DOHH2 (cell line): ENCODE measurements around the gene PICK1.

Experiments
- H3F3A ChIP-seq: fragments of 200-600 bp; sonication (generic), shearing (Covaris generic); 2 replicates; pipeline ENCODE4 v1.6.0; 2016; ENCODE audit warnings: antibody characterized with exemption, mild to moderate bottlenecking; ENCODE audit not compliant: control insufficient read depth, insufficient read depth
- H3K27ac ChIP-seq: fragments of 200-600 bp; sonication (generic); 2 replicates; pipeline ENCODE4 v1.5.1; 2014; ENCODE audit warnings: low read depth, mild to moderate bottlenecking, low read length, moderate library complexity
- H3K27me3 ChIP-seq: fragments of 200-600 bp; sonication (generic); 2 replicates; pipeline ENCODE4 v1.6.1; 2014; ENCODE audit warnings: mild to moderate bottlenecking, low read length, mixed read lengths; ENCODE audit not compliant: control insufficient read depth
- H3K36me3 ChIP-seq: fragments of 200-600 bp; sonication (generic); 2 replicates; pipeline ENCODE4 v1.6.1; 2014; ENCODE audit warnings: mild to moderate bottlenecking, low read length, moderate library complexity, mixed read lengths; ENCODE audit not compliant: control insufficient read depth
- H3K4me1 ChIP-seq: fragments of 200-600 bp; sonication (generic); 2 replicates; pipeline ENCODE4 v1.6.1; 2014; ENCODE audit warnings: mild to moderate bottlenecking, low read length, mixed read lengths; ENCODE audit not compliant: control insufficient read depth
- H3K4me2 ChIP-seq: fragments of 200-600 bp; sonication (generic); 2 replicates; pipeline ENCODE4 v1.6.0; 2014; ENCODE audit warnings: mild to moderate bottlenecking, low read length, moderate library complexity
- H3K4me3 ChIP-seq: fragments of 200-600 bp; sonication (generic); 2 replicates; pipeline ENCODE4 v1.5.1; 2014; ENCODE audit warnings: mild to moderate bottlenecking, low read length, mixed read lengths
- H3K79me2 ChIP-seq: fragments of 200-600 bp; sonication (generic); 2 replicates; pipeline ENCODE4 v1.6.1; 2014; ENCODE audit warnings: mild to moderate bottlenecking, low read length, mixed read lengths; ENCODE audit not compliant: control insufficient read depth
- H3K9me2 ChIP-seq: fragments of 200-600 bp; sonication (generic); replicated peaks from 2 replicates; pipeline ENCODE4 v1.6.1; 2014; ENCODE audit warnings: mild to moderate bottlenecking, low read length, mixed read lengths; ENCODE audit not compliant: control insufficient read depth
- H3K9me3 ChIP-seq: fragments of 200-600 bp; sonication (generic); 2 replicates; pipeline ENCODE4 v1.6.1; 2014; ENCODE audit warnings: antibody characterized with exemption, low read length, mixed read lengths; ENCODE audit not compliant: control insufficient read depth, insufficient read depth
- H4K20me1 ChIP-seq: fragments of 200-600 bp; sonication (generic); 2 replicates; pipeline ENCODE4 v1.6.0; 2014; ENCODE audit warnings: low read depth, mild to moderate bottlenecking, antibody characterized with exemption, low read length, moderate library complexity; ENCODE audit not compliant: control insufficient read depth, insufficient read depth
- EZH2phosphoT487 ChIP-seq: fragments of 200-600 bp; sonication (generic); IDR thresholded peaks from 2 replicates; pipeline ENCODE4 v1.6.1; 2017; ENCODE audit warnings: borderline replicate concordance, mild to moderate bottlenecking, antibody characterized with exemption, low read length, moderate library complexity, mixed read lengths
- TF ChIP-seq, protein P1 (sequence below): fragments of 200-600 bp; sonication (generic); IDR thresholded peaks from one replicate; pipeline ENCODE4 v1.5.1; 2014; ENCODE audit warnings: antibody characterized with exemption, mild to moderate bottlenecking, low read depth, low read length; ENCODE audit not compliant: poor library complexity, severe bottlenecking

The PICK1 gene

DNA sequence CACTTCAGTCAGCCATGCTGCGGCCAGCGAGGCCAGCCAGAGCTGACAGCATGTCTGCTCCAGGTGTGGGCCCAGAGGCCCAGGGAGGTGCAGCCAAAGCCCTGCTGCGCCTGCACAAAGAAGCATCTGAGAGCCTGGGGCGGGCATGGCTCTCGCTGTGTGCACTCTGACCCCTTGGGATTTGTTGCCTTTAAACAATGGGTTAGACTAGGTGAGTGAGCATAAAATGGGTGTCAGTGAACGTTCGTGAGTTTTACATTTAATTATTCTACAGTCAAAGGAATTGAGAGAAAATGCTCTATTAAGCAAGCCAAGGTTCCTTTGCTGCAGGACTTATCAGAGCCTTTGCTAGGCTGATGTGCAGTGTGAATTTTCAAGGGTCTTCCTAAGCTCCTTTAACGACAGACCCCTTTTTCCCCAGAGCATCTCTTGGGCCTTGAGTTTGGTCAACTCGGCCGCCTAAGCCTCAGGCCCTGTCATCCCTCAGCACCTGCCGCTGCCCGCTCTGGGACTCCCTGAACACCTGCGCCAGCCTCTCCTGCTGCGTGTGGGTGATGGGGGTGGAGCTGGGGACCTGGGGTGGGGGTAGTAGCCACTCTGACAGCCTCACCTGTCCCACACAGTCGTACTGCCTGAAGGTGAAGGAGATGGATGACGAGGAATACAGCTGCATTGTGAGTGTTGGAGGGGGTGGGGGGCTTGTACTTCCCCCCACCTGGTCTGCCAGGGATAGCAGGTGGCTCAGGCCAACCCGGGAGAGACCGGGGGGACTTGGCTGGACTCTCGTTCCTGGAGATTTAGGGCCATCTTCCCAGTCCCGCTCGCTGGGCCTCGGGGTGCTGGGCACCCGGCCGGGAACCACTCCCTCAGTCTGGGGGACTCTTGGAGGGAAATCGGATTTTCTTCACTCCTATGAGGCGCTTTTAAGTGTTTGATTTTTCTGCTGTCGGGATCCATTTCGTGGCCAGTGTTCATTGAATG is 16.2 kb downstream of the PICK1 start:
- no peaks in the 10 kb centered on the region for H4K20me1 ChIP-seq
- H3K4me1 ChIP-seq, result no peaks in the 10 kb centered on the region
- H3K27ac ChIP-seq, result no peak overlapping the region
- TF ChIP-seq, protein P1, sequence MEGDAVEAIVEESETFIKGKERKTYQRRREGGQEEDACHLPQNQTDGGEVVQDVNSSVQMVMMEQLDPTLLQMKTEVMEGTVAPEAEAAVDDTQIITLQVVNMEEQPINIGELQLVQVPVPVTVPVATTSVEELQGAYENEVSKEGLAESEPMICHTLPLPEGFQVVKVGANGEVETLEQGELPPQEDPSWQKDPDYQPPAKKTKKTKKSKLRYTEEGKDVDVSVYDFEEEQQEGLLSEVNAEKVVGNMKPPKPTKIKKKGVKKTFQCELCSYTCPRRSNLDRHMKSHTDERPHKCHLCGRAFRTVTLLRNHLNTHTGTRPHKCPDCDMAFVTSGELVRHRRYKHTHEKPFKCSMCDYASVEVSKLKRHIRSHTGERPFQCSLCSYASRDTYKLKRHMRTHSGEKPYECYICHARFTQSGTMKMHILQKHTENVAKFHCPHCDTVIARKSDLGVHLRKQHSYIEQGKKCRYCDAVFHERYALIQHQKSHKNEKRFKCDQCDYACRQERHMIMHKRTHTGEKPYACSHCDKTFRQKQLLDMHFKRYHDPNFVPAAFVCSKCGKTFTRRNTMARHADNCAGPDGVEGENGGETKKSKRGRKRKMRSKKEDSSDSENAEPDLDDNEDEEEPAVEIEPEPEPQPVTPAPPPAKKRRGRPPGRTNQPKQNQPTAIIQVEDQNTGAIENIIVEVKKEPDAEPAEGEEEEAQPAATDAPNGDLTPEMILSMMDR, result no peak
- no peak for TF ChIP-seq EZH2phosphoT487
- H3F3A ChIP-seq, result no peaks in the 10 kb centered on the region
- H3K27me3 ChIP-seq, result no peaks in the 10 kb centered on the region
- no peaks in the 10 kb centered on the region for H3K79me2 ChIP-seq
- H3K4me2 ChIP-seq, result no peak overlapping the region
- no peaks in the 10 kb centered on the region for H3K36me3 ChIP-seq
- H3K9me2 ChIP-seq, result no peaks in the 10 kb centered on the region
- H3K9me3 ChIP-seq, result no peaks in the 10 kb centered on the region
- no peak overlapping the region for H3K4me3 ChIP-seq

DNA sequence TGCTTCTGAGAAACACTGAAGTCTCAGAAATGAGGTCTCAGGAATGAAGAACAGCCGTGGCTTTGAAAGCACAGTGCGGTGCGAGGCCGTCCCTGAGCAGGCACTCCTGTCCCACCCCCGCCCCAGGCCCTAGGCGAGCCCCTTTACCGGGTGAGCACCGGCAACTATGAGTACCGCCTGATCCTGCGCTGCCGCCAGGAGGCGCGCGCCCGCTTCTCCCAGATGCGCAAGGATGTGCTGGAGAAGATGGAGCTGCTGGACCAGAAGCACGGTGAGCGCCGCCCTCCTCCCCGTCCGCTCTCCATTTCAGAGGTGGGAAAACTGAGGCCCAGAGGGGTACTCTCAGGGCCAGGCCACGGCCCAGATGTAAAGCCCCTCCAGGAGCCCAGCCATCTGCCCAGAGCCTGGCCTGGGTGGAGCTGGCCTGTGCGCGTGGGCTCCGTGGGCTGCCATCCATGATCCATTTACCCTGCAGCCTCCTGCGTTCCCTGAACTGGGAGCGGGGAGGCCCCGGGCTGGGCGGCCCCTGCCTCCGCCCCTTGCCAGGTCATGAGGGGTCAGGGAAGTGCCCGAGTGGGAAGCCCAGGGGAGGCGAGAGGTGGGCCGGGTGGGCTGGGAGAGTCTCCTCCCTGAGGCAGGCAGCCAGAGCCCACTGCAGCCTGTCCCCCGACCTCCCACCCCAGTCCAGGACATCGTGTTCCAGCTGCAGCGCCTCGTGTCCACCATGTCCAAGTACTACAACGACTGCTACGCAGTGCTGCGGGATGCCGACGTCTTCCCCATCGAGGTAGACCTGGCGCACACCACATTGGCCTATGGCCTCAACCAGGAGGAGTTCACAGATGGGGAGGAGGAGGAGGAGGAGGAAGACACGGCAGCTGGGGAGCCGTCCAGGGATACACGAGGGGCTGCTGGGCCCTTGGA is 17.2 kb downstream of the PICK1 start:
- H3F3A ChIP-seq, result no peaks in the 10 kb centered on the region
- H3K4me3 ChIP-seq, result no peak overlapping the region
- TF ChIP-seq, protein P1, result no peak
- no peak for TF ChIP-seq EZH2phosphoT487
- no peaks in the 10 kb centered on the region for H3K9me2 ChIP-seq
- H3K4me1 ChIP-seq, result no peaks in the 10 kb centered on the region
- no peak overlapping the region for H3K27ac ChIP-seq
- H4K20me1 ChIP-seq, result no peaks in the 10 kb centered on the region
- H3K79me2 ChIP-seq, result no peaks in the 10 kb centered on the region
- no peak overlapping the region for H3K4me2 ChIP-seq
- no peaks in the 10 kb centered on the region for H3K27me3 ChIP-seq
- H3K9me3 ChIP-seq, result no peaks in the 10 kb centered on the region
- H3K36me3 ChIP-seq, result no peaks in the 10 kb centered on the region

DNA sequence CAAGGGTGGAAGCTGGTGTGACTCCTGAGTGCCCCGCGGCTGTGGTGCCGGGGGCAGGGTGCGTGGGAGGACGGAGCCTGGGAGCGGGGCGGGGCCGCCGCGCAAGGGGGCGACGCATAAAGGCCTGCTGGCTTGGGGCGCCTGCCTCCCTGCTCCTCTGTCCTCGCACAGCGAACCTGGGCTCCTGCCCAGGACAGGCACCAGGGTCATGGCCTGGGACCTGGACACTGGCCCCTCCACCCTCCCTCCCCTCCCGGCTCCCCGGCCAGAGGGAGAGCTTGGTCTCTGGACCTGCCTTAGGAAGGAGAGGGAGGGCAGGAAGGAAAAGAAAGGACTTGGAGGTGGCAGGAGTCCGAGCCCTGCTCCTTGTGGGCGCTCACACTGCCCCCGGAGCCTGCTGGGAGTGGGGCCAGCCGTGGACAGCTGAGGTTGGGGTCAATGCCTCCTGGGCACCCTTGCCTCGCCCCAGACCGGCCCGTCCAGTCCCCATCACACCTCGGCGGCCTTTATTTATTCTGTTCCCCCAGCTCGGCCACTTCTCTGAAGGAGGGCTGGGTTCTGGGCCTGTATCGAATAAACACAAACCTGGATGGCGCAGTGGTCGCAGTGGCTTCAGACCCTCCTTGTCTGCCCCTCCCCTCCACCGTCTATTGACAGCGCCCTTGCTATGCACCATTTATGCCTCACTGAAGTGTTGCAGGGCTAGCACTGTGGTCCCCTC is 18.1 kb downstream of the PICK1 start:
- Histone ChIP-seq H3K4me1 (no peaks in the 10 kb centered on the region), H3K4me2 (no peak overlapping the region), H3K27ac (no peak overlapping the region), H3K36me3 (no peaks in the 10 kb centered on the region), H3K9me2 (no peaks in the 10 kb centered on the region), H3F3A (no peaks in the 10 kb centered on the region), H4K20me1 (no peaks in the 10 kb centered on the region), H3K79me2 (no peaks in the 10 kb centered on the region), H3K9me3 (no peaks in the 10 kb centered on the region), H3K27me3 (no peaks in the 10 kb centered on the region), H3K4me3 (no peak overlapping the region)
- TF ChIP-seq, protein P1, result no peak
- TF ChIP-seq EZH2phosphoT487, result no peak
